ENCODE measurements around the gene LSS. TPM values are rescaled to one million over a fixed set of nuclear protein-coding genes. Genes with fewer than 3 reads are reported as not detected.
A peak's percentile ranks its signal among the peaks of the same experiment; 100 is the strongest.

The LSS gene
- total RNA-seq, 4 donors from 2014 or later = 128 to 251 (median 164) TPM

- Histone ChIP-seq H3K27me3 (no peaks in the 10 kb centered on the region), H3K9me3 (no peaks in the 10 kb centered on the region), H3K4me1 (no peaks in the 10 kb centered on the region), H3K36me3 (peaks cover 96% of the 10 kb centered on the region), H3K27ac (no peak overlapping the region), H3K4me3 (no peak overlapping the region)
- WGBS = 92% methylated on average over 6 of the region's 6 CpGs
- DNase-seq (ENCODE audit: low spot score in 2 of 2) = no peak
- TF ChIP-seq CTCF (IDR thresholded peaks at IDR 0.05) (no peak), POLR2A (IDR thresholded peaks at IDR 0.05) (no peak), EP300 (IDR thresholded peaks at IDR 0.05) (no peak), POLR2AphosphoS5 (IDR thresholded peaks at IDR 0.05) (no peak)
Observed at GRCh38 chr21:46250146-46250725, 21.7 kb upstream of the LSS start.

- no peak for DNase-seq (ENCODE audit: low spot score in 2 of 2)
- H3K4me3 ChIP-seq = no peak overlapping the region
- H3K9me3 ChIP-seq = no peaks in the 10 kb centered on the region
- no peak overlapping the region for H3K27ac ChIP-seq
- no peaks in the 10 kb centered on the region for H3K4me1 ChIP-seq
- no peaks in the 10 kb centered on the region for H3K27me3 ChIP-seq
- TF ChIP-seq EP300 (IDR thresholded peaks at IDR 0.05) (no peak), POLR2A (IDR thresholded peaks at IDR 0.05) (no peak), CTCF (IDR thresholded peaks at IDR 0.05) (no peak), POLR2AphosphoS5 (IDR thresholded peaks at IDR 0.05) (no peak)
- 93% methylated on average over 2 of the region's 2 CpGs for WGBS
- peaks cover 96% of the 10 kb centered on the region for H3K36me3 ChIP-seq
Observed at GRCh38 chr21:46248827-46249226, 20.3 kb upstream of the LSS start.

GRCh38 chr21:46248422-46248782 is 19.8 kb upstream of the LSS start:
- no peak for TF ChIP-seq CTCF (IDR thresholded peaks at IDR 0.05)
- no peak for TF ChIP-seq EP300 (IDR thresholded peaks at IDR 0.05)
- no peak for TF ChIP-seq POLR2A (IDR thresholded peaks at IDR 0.05)
- TF ChIP-seq POLR2AphosphoS5 (IDR thresholded peaks at IDR 0.05) = no peak
- peaks cover 96% of the 10 kb centered on the region for H3K36me3 ChIP-seq
- H3K27me3 ChIP-seq = no peaks in the 10 kb centered on the region
- 92% methylated on average over 1 of the region's 1 CpG for WGBS
- H3K4me3 ChIP-seq = no peak overlapping the region
- no peaks in the 10 kb centered on the region for H3K9me3 ChIP-seq
- no peak for DNase-seq (ENCODE audit: low spot score in 2 of 2)
- H3K27ac ChIP-seq = no peak overlapping the region
- no peaks in the 10 kb centered on the region for H3K4me1 ChIP-seq

- WGBS = 95% methylated on average over 2 of the region's 3 CpGs
- H3K27me3 ChIP-seq = no peaks in the 10 kb centered on the region
- DNase-seq (ENCODE audit: low spot score in 2 of 2) = peak in 1 of 2 donors; percentile 13
- H3K4me1 ChIP-seq = no peaks in the 10 kb centered on the region
- peaks cover 96% of the 10 kb centered on the region for H3K36me3 ChIP-seq
- TF ChIP-seq POLR2AphosphoS5 (IDR thresholded peaks at IDR 0.05) (no peak), POLR2A (IDR thresholded peaks at IDR 0.05) (no peak), EP300 (IDR thresholded peaks at IDR 0.05) (no peak), CTCF (IDR thresholded peaks at IDR 0.05) (no peak)
- H3K9me3 ChIP-seq = no peaks in the 10 kb centered on the region
- no peak overlapping the region for H3K4me3 ChIP-seq
- no peak overlapping the region for H3K27ac ChIP-seq
Observed at GRCh38 chr21:46247699-46248421, 19.3 kb upstream of the LSS start.

DNA sequence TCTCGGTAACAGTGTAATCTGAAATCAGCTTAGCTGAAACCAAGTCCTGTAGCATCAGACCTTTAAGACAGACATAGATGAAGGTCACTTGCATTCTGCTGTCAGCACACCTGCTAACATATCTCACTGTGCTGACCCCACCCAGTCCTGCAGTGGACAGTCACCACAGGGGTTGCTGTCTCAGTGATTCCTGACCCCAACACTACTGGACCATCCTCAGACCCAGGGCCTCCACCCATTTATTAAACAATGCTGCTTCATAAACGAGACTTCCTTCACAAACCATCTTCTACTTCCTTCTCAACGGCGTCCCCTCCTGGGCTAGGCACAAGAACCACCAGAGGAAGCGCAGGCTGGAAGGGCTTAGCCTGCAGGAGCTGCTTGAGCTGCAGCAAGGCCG is 17.8 kb upstream of the LSS start:
- Histone ChIP-seq H3K36me3 (peaks cover 95% of the 10 kb centered on the region), H3K27me3 (no peaks in the 10 kb centered on the region), H3K27ac (no peak overlapping the region), H3K4me1 (no peaks in the 10 kb centered on the region), H3K9me3 (no peaks in the 10 kb centered on the region), H3K4me3 (no peak overlapping the region)
- WGBS = 91% methylated on average over 6 of the region's 6 CpGs
- DNase-seq (ENCODE audit: low spot score in 2 of 2) = peak in 1 of 2 donors; percentile 37
- TF ChIP-seq POLR2AphosphoS5 (IDR thresholded peaks at IDR 0.05) = no peak
- no peak for TF ChIP-seq POLR2A (IDR thresholded peaks at IDR 0.05)
- TF ChIP-seq EP300 (IDR thresholded peaks at IDR 0.05) = no peak
- no peak for TF ChIP-seq CTCF (IDR thresholded peaks at IDR 0.05)
